ENCODE measurements around the gene MRPL10.

GRCh38 chr17:47816947-47817346 lies 14.4 kb downstream of the MRPL10 start:
- TF ChIP-seq CTCF (IDR thresholded peaks at IDR 0.05) (no peak), POLR2A (IDR thresholded peaks at IDR 0.05) (no peak), POLR2AphosphoS5 (IDR thresholded peaks at IDR 0.05) (no peak)

All from breast epithelium (tissue), 3 donors.